HUES64 (cell line): ENCODE data around the gene PDE8A.

Source experiments
- H3K27ac ChIP-seq: 2 replicates; pipeline ENCODE4 v1.7.0; 2013; ENCODE audit warnings: low read depth, low read length, inconsistent platforms
- H3K27me3 ChIP-seq: 2 replicates; pipeline ENCODE4 v1.6.1; 2013; ENCODE audit warnings: mild to moderate bottlenecking, low read length; ENCODE audit not compliant: insufficient read depth
- H3K36me3 ChIP-seq: 2 replicates; pipeline ENCODE4 v1.6.1; 2013; ENCODE audit warnings: mild to moderate bottlenecking, low read length; ENCODE audit not compliant: insufficient read depth
- H3K4me1 ChIP-seq: 2 replicates; pipeline ENCODE4 v1.6.1; 2013; ENCODE audit warnings: mild to moderate bottlenecking, low read length, moderate library complexity; ENCODE audit not compliant: insufficient read depth
- H3K4me3 ChIP-seq: 2 replicates; pipeline ENCODE4 v1.5.1; 2013; ENCODE audit warnings: mild to moderate bottlenecking, low read length, moderate library complexity
- H3K9ac ChIP-seq: 2 replicates; pipeline ENCODE4 v1.6.1; 2013; ENCODE audit warnings: mild to moderate bottlenecking, low read depth, low read length
- H3K9me3 ChIP-seq: 2 replicates; pipeline ENCODE4 v1.6.1; 2013; ENCODE audit warnings: low read depth, low read length; ENCODE audit not compliant: insufficient read depth
- WGBS: fragments of 150-250, 120-280 bp; methylation state at CpG from one replicate; pipeline ENCODE4 v1.1.7; 2013; ENCODE audit warnings: missing lambda C conversion rate; 5-methylcytosine and 5-hydroxymethylcytosine counted together

Gene PDE8A

GRCh38 chr15:85041230-85041629 is 59.6 kb downstream of the PDE8A start:
- Histone ChIP-seq H3K4me3 (no peak overlapping the region), H3K27ac (no peak overlapping the region), H3K27me3 (no peaks in the 10 kb centered on the region), H3K36me3 (no peaks in the 10 kb centered on the region), H3K9me3 (no peaks in the 10 kb centered on the region), H3K9ac (no peak overlapping the region), H3K4me1 (0 out of 2 replicates have a peak, but pooled peaks cover 2% of the 10 kb centered on the region)
- WGBS: 97% methylated on average over 5 of the region's 5 CpGs

- Histone ChIP-seq H3K9me3 (no peaks in the 10 kb centered on the region), H3K4me3 (no peak overlapping the region), H3K4me1 (no peaks in the 10 kb centered on the region), H3K27ac (no peak overlapping the region), H3K9ac (no peak overlapping the region), H3K27me3 (no peaks in the 10 kb centered on the region), H3K36me3 (no peaks in the 10 kb centered on the region)
- WGBS: 68% methylated on average over 3 of the region's 3 CpGs
Measured at GRCh38 chr15:85044251-85044853, 62.7 kb downstream of the PDE8A start.

DNA sequence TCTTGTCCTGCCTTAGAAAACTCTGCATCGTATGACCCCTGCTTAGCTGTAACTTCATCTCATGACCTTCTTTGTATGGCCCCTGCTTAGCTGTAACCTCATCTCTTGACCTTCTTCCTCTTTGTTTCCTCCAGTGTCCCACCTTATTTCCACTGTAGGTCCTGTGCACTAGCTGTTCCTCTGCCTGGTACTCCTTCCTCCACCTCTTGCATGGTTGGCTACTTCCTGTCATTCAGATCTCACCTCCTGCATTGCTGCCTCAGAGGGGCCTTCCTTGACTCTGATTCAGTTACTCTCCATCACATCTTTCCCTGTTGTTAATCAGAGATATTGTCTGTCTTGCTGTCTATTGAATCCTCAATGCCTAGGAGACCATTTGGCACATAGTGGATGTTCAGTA is 63.2 kb downstream of the PDE8A start:
- H3K9me3 ChIP-seq: no peaks in the 10 kb centered on the region
- 42% methylated on average over 1 of the region's 1 CpG for WGBS
- H3K9ac ChIP-seq: no peak overlapping the region
- no peaks in the 10 kb centered on the region for H3K4me1 ChIP-seq
- no peak overlapping the region for H3K4me3 ChIP-seq
- H3K27ac ChIP-seq: no peak overlapping the region
- no peaks in the 10 kb centered on the region for H3K36me3 ChIP-seq
- no peaks in the 10 kb centered on the region for H3K27me3 ChIP-seq

DNA sequence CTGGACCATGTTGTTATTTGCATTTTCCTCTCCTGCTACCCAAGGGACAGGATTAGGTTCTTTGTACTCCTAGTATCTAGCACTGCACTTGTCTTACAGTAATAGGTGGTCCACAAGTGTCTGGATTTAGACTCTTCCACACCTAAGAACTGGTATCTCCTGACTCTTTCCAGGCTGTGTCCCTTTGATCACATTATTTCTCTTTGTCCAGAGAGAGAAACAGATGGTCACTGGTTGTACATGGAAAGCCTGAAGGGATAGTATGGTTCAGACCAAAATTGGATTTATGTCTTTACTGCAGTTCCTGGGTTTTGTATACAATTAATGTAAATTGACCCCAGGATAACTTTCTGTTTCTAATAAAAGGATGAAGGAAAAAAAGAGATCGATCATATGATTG is 64.0 kb downstream of the PDE8A start:
- WGBS: 89% methylated on average over 1 of the region's 1 CpG
- Histone ChIP-seq H3K9me3 (no peaks in the 10 kb centered on the region), H3K27ac (no peak overlapping the region), H3K4me1 (no peaks in the 10 kb centered on the region), H3K27me3 (no peaks in the 10 kb centered on the region), H3K36me3 (no peaks in the 10 kb centered on the region), H3K9ac (no peak overlapping the region), H3K4me3 (no peak overlapping the region)

GRCh38 chr15:85047271-85047948 is 65.8 kb downstream of the PDE8A start:
- Histone ChIP-seq H3K4me1 (no peaks in the 10 kb centered on the region), H3K36me3 (no peaks in the 10 kb centered on the region), H3K9me3 (no peaks in the 10 kb centered on the region), H3K27me3 (no peaks in the 10 kb centered on the region), H3K27ac (no peak overlapping the region), H3K4me3 (no peak overlapping the region), H3K9ac (no peak overlapping the region)
- 84% methylated on average over 5 of the region's 7 CpGs for WGBS

DNA sequence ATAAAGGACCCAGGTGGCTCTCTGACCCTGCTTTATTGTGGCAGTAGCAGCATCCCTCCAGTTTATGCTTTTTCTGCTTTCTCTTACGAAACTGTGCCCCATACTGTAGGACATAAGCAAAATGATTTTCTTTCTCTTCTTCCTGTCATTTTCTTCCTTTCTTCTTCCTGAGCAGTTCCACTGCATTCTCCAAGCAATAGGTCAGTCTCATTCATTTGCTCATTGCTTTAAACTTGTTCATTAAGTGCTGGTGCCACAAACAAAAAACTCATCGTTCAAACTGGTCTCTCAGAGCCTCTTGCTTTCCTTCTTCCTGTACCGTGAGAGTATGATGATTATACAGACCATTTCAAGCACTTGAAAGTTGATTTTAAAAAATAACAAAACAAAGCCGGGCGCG is 66.8 kb downstream of the PDE8A start:
- Histone ChIP-seq H3K27me3 (no peaks in the 10 kb centered on the region), H3K9me3 (no peaks in the 10 kb centered on the region), H3K27ac (no peak overlapping the region), H3K9ac (no peak overlapping the region), H3K36me3 (no peaks in the 10 kb centered on the region), H3K4me3 (no peak overlapping the region), H3K4me1 (no peaks in the 10 kb centered on the region)
- 88% methylated on average over 6 of the region's 6 CpGs for WGBS

- Histone ChIP-seq H3K27me3 (no peaks in the 10 kb centered on the region), H3K9ac (no peak overlapping the region), H3K9me3 (no peaks in the 10 kb centered on the region), H3K36me3 (no peaks in the 10 kb centered on the region), H3K27ac (no peak overlapping the region), H3K4me1 (no peaks in the 10 kb centered on the region), H3K4me3 (no peak overlapping the region)
Measured at GRCh38 chr15:85049805-85050204, 68.1 kb downstream of the PDE8A start.

GRCh38 chr15:85059734-85060133 is 78.1 kb downstream of the PDE8A start:
- H3K27me3 ChIP-seq: no peaks in the 10 kb centered on the region
- H3K4me3 ChIP-seq: no peak overlapping the region
- H3K9ac ChIP-seq: no peak overlapping the region
- WGBS: 97% methylated on average over 2 of the region's 2 CpGs
- H3K27ac ChIP-seq: no peak overlapping the region
- H3K4me1 ChIP-seq: 0 out of 2 replicates have a peak, but pooled peaks cover 4% of the 10 kb centered on the region
- H3K36me3 ChIP-seq: no peaks in the 10 kb centered on the region
- H3K9me3 ChIP-seq: peaks cover 14% of the 10 kb centered on the region; the same call in 1 of the 2 replicates

DNA sequence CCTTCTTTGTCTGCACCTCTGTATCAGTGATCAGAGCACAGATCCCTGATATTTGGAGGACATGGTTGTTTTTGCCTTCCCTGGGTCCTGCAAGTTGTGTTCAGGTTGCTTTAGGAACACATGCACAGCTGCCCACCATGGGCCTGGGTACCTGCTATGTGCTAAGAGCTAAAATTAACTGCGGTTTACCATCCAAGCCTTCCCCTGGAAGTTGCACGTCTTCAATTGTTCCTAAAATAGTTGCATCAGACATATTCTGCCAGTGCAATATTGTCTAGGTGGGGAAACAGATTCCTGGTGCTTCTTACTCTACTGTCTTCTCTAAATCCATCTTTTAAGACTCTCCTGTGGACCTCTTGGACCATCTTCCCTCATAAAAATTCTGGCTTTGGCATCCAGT is 80.9 kb downstream of the PDE8A start:
- Histone ChIP-seq H3K27me3 (no peaks in the 10 kb centered on the region), H3K9ac (no peak overlapping the region), H3K27ac (no peak overlapping the region), H3K9me3 (peaks cover 14% of the 10 kb centered on the region; the same call in 1 of the 2 replicates), H3K4me3 (no peak overlapping the region), H3K36me3 (no peaks in the 10 kb centered on the region; the same call in 1 of the 2 replicates), H3K4me1 (0 out of 2 replicates have a peak, but pooled peaks cover 4% of the 10 kb centered on the region)
- WGBS: 92% methylated on average over 2 of the region's 2 CpGs

GRCh38 chr15:85063088-85063487 is 81.4 kb downstream of the PDE8A start:
- no peak overlapping the region for H3K4me3 ChIP-seq
- H3K4me1 ChIP-seq: 0 out of 2 replicates have a peak, but pooled peaks cover 4% of the 10 kb centered on the region
- peaks cover 12% of the 10 kb centered on the region; the same call in 1 of the 2 replicates for H3K9me3 ChIP-seq
- H3K9ac ChIP-seq: no peak overlapping the region
- 95% methylated on average over 2 of the region's 2 CpGs for WGBS
- H3K27me3 ChIP-seq: no peaks in the 10 kb centered on the region
- H3K27ac ChIP-seq: no peak overlapping the region
- H3K36me3 ChIP-seq: no peaks in the 10 kb centered on the region; the same call in 1 of the 2 replicates

DNA sequence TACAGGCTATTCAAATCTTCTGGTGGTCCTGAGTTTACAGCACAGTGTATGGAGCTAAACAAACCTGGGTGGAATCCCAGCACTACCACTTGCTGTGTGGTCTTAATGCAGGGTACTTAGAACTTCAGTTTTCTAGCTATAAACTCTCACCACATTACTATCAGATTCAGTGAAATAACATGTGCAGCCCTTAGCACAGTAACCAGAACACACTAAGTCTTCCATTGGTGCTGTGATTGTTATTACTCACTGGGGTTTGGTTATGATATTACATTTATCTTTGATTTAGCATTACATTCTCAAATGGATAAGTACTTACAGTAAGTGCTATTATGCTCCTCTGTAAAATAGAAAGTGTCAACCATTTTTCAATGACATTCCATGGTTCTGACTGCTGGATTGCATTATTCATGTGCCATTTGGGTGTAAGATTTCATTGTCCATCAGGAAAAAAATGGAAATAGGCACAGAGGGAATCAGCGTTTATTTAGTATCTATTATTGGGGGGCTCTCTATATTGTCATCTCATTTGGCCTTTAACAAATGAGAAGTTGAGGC is 81.9 kb downstream of the PDE8A start:
- no peak overlapping the region for H3K27ac ChIP-seq
- peaks cover 12% of the 10 kb centered on the region; the same call in 1 of the 2 replicates for H3K9me3 ChIP-seq
- no peaks in the 10 kb centered on the region; the same call in 1 of the 2 replicates for H3K36me3 ChIP-seq
- 0 out of 2 replicates have a peak, but pooled peaks cover 4% of the 10 kb centered on the region for H3K4me1 ChIP-seq
- no peak overlapping the region for H3K4me3 ChIP-seq
- WGBS: 88% methylated on average over 1 of the region's 1 CpG
- no peak overlapping the region for H3K9ac ChIP-seq
- no peaks in the 10 kb centered on the region for H3K27me3 ChIP-seq
